CD14-positive monocyte (primary cell): ENCODE data around the gene ARHGAP18. TPM values are rescaled to one million over a fixed set of nuclear protein-coding genes. Genes with fewer than 3 reads are reported as not detected.

Experiments
- DNase-seq, 3 donors: peaks; one replicate each; pipeline ENCODE4 v3.0.0-alpha.2; 2011 to 2022
- H2AFZ ChIP-seq: 2 replicates; pipeline ENCODE4 v1.6.0; 2012; ENCODE audit warnings: mild to moderate bottlenecking, low read depth, low read length, inconsistent platforms; ENCODE audit not compliant: insufficient read depth, poor library complexity, severe bottlenecking
- H3K27ac ChIP-seq, 2 donors: 1 replicate in 1 of 2; 2 replicates in 1 of 2; pipeline ENCODE4 v1.5.1; 2012 to 2013; ENCODE audit warnings: low read length in 2 of 2, control low read depth in 1 of 2, inconsistent platforms in 1 of 2, low read depth in 1 of 2, mild to moderate bottlenecking in 1 of 2
- H3K27me3 ChIP-seq, 2 donors: one replicate each; pipeline versions ENCODE4 v1.6.0 to v1.6.1; 2011 to 2013; ENCODE audit warnings: low read length in 2 of 2; ENCODE audit not compliant: control insufficient read depth in 2 of 2, insufficient read depth in 2 of 2
- H3K36me3 ChIP-seq, 2 donors: replicated peaks in 1 of 2; 1 replicate in 1 of 2; 2 replicates in 1 of 2; pipeline versions ENCODE4 v1.5.1 to v1.6.1; 2012 to 2013; ENCODE audit warnings: low read length in 2 of 2, control low read depth in 1 of 2, inconsistent platforms in 1 of 2, mild to moderate bottlenecking in 1 of 2; ENCODE audit not compliant: insufficient read depth in 2 of 2, control insufficient read depth in 1 of 2
- H3K4me1 ChIP-seq, 2 donors: 1 replicate in 1 of 2; 2 replicates in 1 of 2; pipeline versions ENCODE4 v1.5.1 to v1.6.1; 2012 to 2013; ENCODE audit warnings: low read length in 2 of 2, control low read depth in 1 of 2, inconsistent platforms in 1 of 2, mild to moderate bottlenecking in 1 of 2, moderate library complexity in 1 of 2; ENCODE audit not compliant: insufficient read depth in 2 of 2, control insufficient read depth in 1 of 2
- H3K4me2 ChIP-seq: replicated peaks from 2 replicates; pipeline ENCODE3; 2012; ENCODE audit warnings: low read length, moderate library complexity, mild to moderate bottlenecking; ENCODE audit not compliant: poor library complexity, severe bottlenecking; ENCODE audit errors: extremely low read depth
- H3K4me3 ChIP-seq, 3 experiments: fragments of 200-600 bp in 1 of 3; sonication (generic) in 1 of 3; replicated peaks in 1 of 3; 1 replicate in 2 of 3; 2 replicates in 1 of 3; pipeline ENCODE4 v1.5.1; 2011 to 2013; ENCODE audit warnings: low read length in 3 of 3, mild to moderate bottlenecking in 3 of 3, control low read depth in 2 of 3, low read depth in 2 of 3, inconsistent platforms in 1 of 3, moderate library complexity in 1 of 3
- H3K79me2 ChIP-seq: 2 replicates; pipeline ENCODE4 v1.6.0; 2012; ENCODE audit warnings: mild to moderate bottlenecking, control low read depth, inconsistent platforms, low read length, moderate library complexity; ENCODE audit not compliant: insufficient read depth
- H3K9ac ChIP-seq: 2 replicates; pipeline ENCODE4 v1.6.0; 2017; ENCODE audit warnings: low read length, mild to moderate bottlenecking; ENCODE audit not compliant: insufficient read depth, poor library complexity, severe bottlenecking
- H3K9me3 ChIP-seq, 2 donors: replicated peaks in 1 of 2; 1 replicate in 1 of 2; 2 replicates in 1 of 2; pipeline versions ENCODE4 v1.5.1 to v1.6.1; 2012 to 2013; ENCODE audit warnings: low read length in 2 of 2, control low read depth in 1 of 2; ENCODE audit not compliant: control insufficient read depth in 1 of 2, insufficient read depth in 1 of 2
- H4K20me1 ChIP-seq: 2 replicates; pipeline ENCODE4 v1.6.0; 2012; ENCODE audit warnings: mild to moderate bottlenecking, low read length, control low read depth, moderate library complexity; ENCODE audit not compliant: insufficient read depth
- H3K27ac Mint-ChIP-seq, 7 donors: one replicate each; pipeline ENCODE4 v1.8.0; 2020; ENCODE audit warnings: mild to moderate bottlenecking in 7 of 7, mixed read lengths in 7 of 7, moderate library complexity in 6 of 7, inconsistent platforms in 2 of 7
- H3K27me3 Mint-ChIP-seq, 3 donors: one replicate each; pipeline ENCODE4 v1.8.0; 2021 to 2022; ENCODE audit warnings: low read depth in 3 of 3, mild to moderate bottlenecking in 3 of 3, mixed read lengths in 3 of 3, moderate library complexity in 3 of 3, inconsistent platforms in 1 of 3
- H3K36me3 Mint-ChIP-seq, 2 donors: one replicate each; pipeline ENCODE4 v1.8.0; 2020; ENCODE audit warnings: mixed read lengths in 2 of 2, inconsistent platforms in 1 of 2, mild to moderate bottlenecking in 1 of 2
- H3K4me1 Mint-ChIP-seq: one replicate; pipeline ENCODE4 v1.8.0; 2020; ENCODE audit warnings: mild to moderate bottlenecking, mixed read lengths
- H3K4me3 Mint-ChIP-seq, 2 donors: one replicate each; pipeline ENCODE4 v1.8.0; 2020; ENCODE audit warnings: mild to moderate bottlenecking in 2 of 2, mixed read lengths in 2 of 2, moderate library complexity in 1 of 2
- H3K9me3 Mint-ChIP-seq, 7 donors: one replicate each; pipeline ENCODE4 v1.8.0; 2020 to 2022; ENCODE audit warnings: mixed read lengths in 7 of 7, mild to moderate bottlenecking in 6 of 7, moderate library complexity in 6 of 7, inconsistent platforms in 2 of 7
- CTCF ChIP-seq: fragments of 200-600 bp; IDR thresholded peaks from one replicate; pipeline ENCODE4 v1.8.0; 2022; ENCODE audit warnings: antibody characterized with exemption, mild to moderate bottlenecking
- WGBS: methylation state at CpG from one replicate; pipeline ENCODE4 v1.1.5; 2013; ENCODE audit warnings: missing lambda C conversion rate; ENCODE audit not compliant: insufficient coverage; 5-methylcytosine and 5-hydroxymethylcytosine counted together
- intact Hi-C, 2 donors: fragments of 100-400 bp; cut with micrococcal nuclease; formaldehyde crosslinking; loops; one replicate each; pipeline versions ENCODE4 v1.15.0 to v1.15.1; 2023
- polyA plus RNA-seq, 3 donors: library from polyadenylated mRNA; depleted of rRNA in 1 of 3; unstranded in 2 of 3; stranded (reverse) in 1 of 3; fragments of 300-500 nt in 2 of 3; fragments of >200 nt in 1 of 3; fragmentation: Illumina TruSeq in 2 of 3; gene quantifications; 1 replicate in 2 of 3; 2 replicates in 1 of 3; pipeline ENCODE4 v1.2.3, GENCODE V29; 2012 to 2021

ARHGAP18 gene
- polyA plus RNA-seq, 3 donors, result 3.7 to 5.6 (median 3.8) TPM

GRCh38 chr6:129679275-129679674, 30.7 kb downstream of the ARHGAP18 start:
- Mint-ChIP-seq H3K9me3 (peaks cover 0 to 3% (median 0%) of the 10 kb centered on the region in 7 donors), H3K4me1 (peaks cover 30% of the 10 kb centered on the region), H3K27ac (no peak overlapping the region), H3K36me3 (peaks cover 2 to 10% of the 10 kb centered on the region in 2 donors), H3K4me3 (no peak overlapping the region), H3K27me3 (peaks cover 0 to 2% (median 2%) of the 10 kb centered on the region in 3 donors)
- Histone ChIP-seq H3K4me2 (no peak overlapping the region), H4K20me1 (no peaks in the 10 kb centered on the region), H2AFZ (no peak overlapping the region), H3K27me3 (no peaks in the 10 kb centered on the region), H3K4me3 (no peak overlapping the region), H3K9me3 (no peaks in the 10 kb centered on the region), H3K9ac (no peak overlapping the region), H3K27ac (no peak overlapping the region), H3K79me2 (peaks cover 59% of the 10 kb centered on the region), H3K4me1 (peaks cover 24 to 34% of the 10 kb centered on the region in 2 donors), H3K36me3 (no peaks in the 10 kb centered on the region)
- intact Hi-C loops, result no loop called here
- no CpG with 5 or more reads among the region's 3 CpGs for WGBS
- no peak for TF ChIP-seq CTCF
- no peak for DNase-seq

DNA sequence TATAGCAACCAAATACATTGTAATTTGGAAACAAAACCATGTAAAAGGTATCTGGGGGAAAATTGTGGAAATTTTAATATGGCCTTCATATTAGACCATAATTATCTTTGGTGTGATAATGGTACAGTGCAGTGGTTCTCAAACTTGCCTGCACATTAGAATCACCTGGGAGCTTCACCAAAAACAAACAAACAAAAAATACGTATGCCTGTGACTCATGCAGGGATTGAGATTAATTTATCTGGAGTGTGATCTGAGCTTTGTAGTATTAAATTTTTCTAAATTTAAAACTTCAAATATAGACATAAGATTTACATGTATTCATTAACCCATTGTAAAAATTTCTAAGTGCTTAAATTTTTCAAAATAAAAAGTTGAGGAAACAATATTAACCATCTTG, 31.5 kb downstream of the ARHGAP18 start:
- Mint-ChIP-seq H3K9me3 (peaks cover 0 to 3% (median 0%) of the 10 kb centered on the region in 7 donors), H3K4me3 (no peak overlapping the region), H3K27ac (no peak overlapping the region), H3K4me1 (peaks cover 30% of the 10 kb centered on the region), H3K27me3 (peaks cover 0 to 2% (median 0%) of the 10 kb centered on the region in 3 donors), H3K36me3 (peaks cover 2 to 10% of the 10 kb centered on the region in 2 donors)
- H3K27me3 ChIP-seq, result no peaks in the 10 kb centered on the region
- intact Hi-C loops, result no loop called here
- WGBS, result no CpG with 5 or more reads among the region's 1 CpG
- DNase-seq, result no peak
- H3K27ac ChIP-seq, result no peak overlapping the region
- H3K36me3 ChIP-seq, result no peaks in the 10 kb centered on the region
- no peak overlapping the region for H3K4me2 ChIP-seq
- H3K9ac ChIP-seq, result no peak overlapping the region
- no peak for TF ChIP-seq CTCF
- H3K4me3 ChIP-seq, result no peak overlapping the region
- no peaks in the 10 kb centered on the region for H3K9me3 ChIP-seq
- peaks cover 24 to 34% of the 10 kb centered on the region in 2 donors for H3K4me1 ChIP-seq
- no peaks in the 10 kb centered on the region for H4K20me1 ChIP-seq
- H2AFZ ChIP-seq, result no peak overlapping the region
- H3K79me2 ChIP-seq, result peaks cover 62% of the 10 kb centered on the region
